HUES64 (cell line): ENCODE data around the gene RAB11FIP4.

Experiments used
- H3K27ac ChIP-seq: 2 replicates; pipeline ENCODE4 v1.7.0; 2013; ENCODE audit warnings: low read depth, low read length, inconsistent platforms
- H3K27me3 ChIP-seq: 2 replicates; pipeline ENCODE4 v1.6.1; 2013; ENCODE audit warnings: mild to moderate bottlenecking, low read length; ENCODE audit not compliant: insufficient read depth
- H3K36me3 ChIP-seq: 2 replicates; pipeline ENCODE4 v1.6.1; 2013; ENCODE audit warnings: mild to moderate bottlenecking, low read length; ENCODE audit not compliant: insufficient read depth
- H3K4me1 ChIP-seq: 2 replicates; pipeline ENCODE4 v1.6.1; 2013; ENCODE audit warnings: mild to moderate bottlenecking, low read length, moderate library complexity; ENCODE audit not compliant: insufficient read depth
- H3K4me3 ChIP-seq: 2 replicates; pipeline ENCODE4 v1.5.1; 2013; ENCODE audit warnings: mild to moderate bottlenecking, low read length, moderate library complexity
- H3K9ac ChIP-seq: 2 replicates; pipeline ENCODE4 v1.6.1; 2013; ENCODE audit warnings: mild to moderate bottlenecking, low read depth, low read length
- H3K9me3 ChIP-seq: 2 replicates; pipeline ENCODE4 v1.6.1; 2013; ENCODE audit warnings: low read depth, low read length; ENCODE audit not compliant: insufficient read depth
- WGBS: fragments of 150-250, 120-280 bp; methylation state at CpG from one replicate; pipeline ENCODE4 v1.1.7; 2013; ENCODE audit warnings: missing lambda C conversion rate; 5-methylcytosine and 5-hydroxymethylcytosine counted together

The RAB11FIP4 gene

GRCh38 chr17:31481783-31482081 lies 90.3 kb downstream of the RAB11FIP4 start:
- Histone ChIP-seq H3K4me1 (no peaks in the 10 kb centered on the region), H3K9me3 (no peaks in the 10 kb centered on the region), H3K9ac (no peak overlapping the region), H3K27me3 (no peaks in the 10 kb centered on the region), H3K36me3 (no peaks in the 10 kb centered on the region), H3K27ac (no peak overlapping the region), H3K4me3 (no peak overlapping the region)
- WGBS, result 89% methylated on average over 4 of the region's 4 CpGs

GRCh38 chr17:31484821-31485220 lies 93.3 kb downstream of the RAB11FIP4 start:
- no peaks in the 10 kb centered on the region for H3K36me3 ChIP-seq
- H3K4me1 ChIP-seq, result peaks cover 12% of the 10 kb centered on the region
- H3K9me3 ChIP-seq, result no peaks in the 10 kb centered on the region
- no peak overlapping the region for H3K9ac ChIP-seq
- H3K4me3 ChIP-seq, result no peak overlapping the region
- H3K27me3 ChIP-seq, result peaks cover 14% of the 10 kb centered on the region
- WGBS, result 95% methylated on average over 4 of the region's 4 CpGs
- no peak overlapping the region for H3K27ac ChIP-seq

GRCh38 chr17:31486351-31487062 lies 95.0 kb downstream of the RAB11FIP4 start:
- H3K4me1 ChIP-seq, result peaks cover 23% of the 10 kb centered on the region
- H3K27ac ChIP-seq, result no peak overlapping the region
- peaks cover 14% of the 10 kb centered on the region for H3K27me3 ChIP-seq
- WGBS, result 89% methylated on average over 9 of the region's 9 CpGs
- no peak overlapping the region for H3K9ac ChIP-seq
- H3K36me3 ChIP-seq, result no peaks in the 10 kb centered on the region
- no peak overlapping the region for H3K4me3 ChIP-seq
- no peaks in the 10 kb centered on the region for H3K9me3 ChIP-seq

DNA sequence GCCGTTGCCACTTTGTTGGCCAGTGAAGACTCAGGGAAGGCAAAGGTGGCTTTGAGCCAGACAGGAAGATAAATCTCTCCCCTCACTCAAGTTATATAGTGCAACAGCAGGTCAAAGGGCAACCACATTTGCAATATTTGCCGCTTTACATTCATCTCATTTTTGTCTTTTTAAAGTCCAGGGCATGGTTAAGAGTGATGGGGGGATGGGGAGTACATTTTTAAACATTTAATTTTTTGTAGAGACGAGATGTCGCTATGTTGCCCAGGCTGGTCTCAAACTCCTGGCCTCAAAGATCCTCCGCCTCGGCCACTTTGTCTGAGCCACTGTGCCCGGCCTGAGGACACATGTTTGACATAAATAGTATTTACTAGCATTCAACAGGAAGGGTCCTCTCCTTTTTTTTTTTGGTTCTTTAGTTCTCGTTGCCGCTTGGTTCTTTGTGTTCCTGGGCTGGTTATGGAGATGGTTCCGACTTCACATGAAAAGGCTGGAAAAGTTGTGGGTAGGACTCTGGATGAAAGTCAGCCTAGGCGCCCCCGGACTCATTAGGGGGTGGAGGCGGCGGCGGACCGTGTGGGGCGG lies 95.7 kb downstream of the RAB11FIP4 start:
- 37% methylated on average over 17 of the region's 17 CpGs for WGBS
- peak overlapping the region; percentile 75 for H3K9ac ChIP-seq
- no peaks in the 10 kb centered on the region for H3K9me3 ChIP-seq
- peaks cover 14% of the 10 kb centered on the region for H3K27me3 ChIP-seq
- H3K27ac ChIP-seq, result peak overlapping the region; percentile 65
- H3K36me3 ChIP-seq, result no peaks in the 10 kb centered on the region
- peak overlapping the region; percentile 63 for H3K4me3 ChIP-seq
- peaks cover 23% of the 10 kb centered on the region for H3K4me1 ChIP-seq

DNA sequence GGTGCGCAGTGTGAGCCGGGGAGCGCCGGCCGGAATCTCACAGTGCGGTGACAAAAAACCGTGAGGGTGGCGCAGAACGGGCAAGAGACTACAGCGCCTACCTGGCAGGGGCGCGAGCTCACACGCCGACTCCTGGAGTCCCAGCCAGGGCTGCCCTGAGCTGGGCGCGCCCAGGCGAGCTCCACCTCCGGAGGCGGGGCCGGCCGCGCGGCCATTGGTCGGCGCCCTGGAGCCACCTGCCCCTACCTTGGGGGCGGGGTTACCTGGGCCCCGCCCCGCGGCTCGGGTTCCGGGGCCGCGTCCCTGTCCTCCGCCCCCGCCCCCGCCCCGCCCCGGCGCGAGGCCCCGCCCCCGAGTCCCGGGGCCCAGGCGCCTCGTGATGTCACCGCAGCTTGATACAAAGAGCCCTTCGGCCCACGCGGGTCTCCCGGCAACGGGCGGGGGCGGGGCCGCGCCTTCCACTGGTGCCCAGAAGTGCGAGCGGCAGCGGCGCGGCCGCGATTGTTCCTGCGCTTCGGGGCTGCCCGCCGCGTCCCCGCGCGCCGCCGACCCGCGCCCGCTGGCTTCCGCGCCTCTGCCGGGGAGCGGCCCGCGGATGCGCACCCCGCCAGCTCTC lies 96.3 kb downstream of the RAB11FIP4 start:
- peak overlapping the region; percentile 72 for H3K4me3 ChIP-seq
- WGBS, result under 1% methylated on average over 83 of the region's 83 CpGs
- no peaks in the 10 kb centered on the region for H3K9me3 ChIP-seq
- no peaks in the 10 kb centered on the region for H3K36me3 ChIP-seq
- peaks cover 14% of the 10 kb centered on the region for H3K27me3 ChIP-seq
- H3K27ac ChIP-seq, result peak overlapping the region; percentile 65
- peaks cover 23% of the 10 kb centered on the region for H3K4me1 ChIP-seq
- peak overlapping the region; percentile 76 for H3K9ac ChIP-seq

- H3K36me3 ChIP-seq, result no peaks in the 10 kb centered on the region
- H3K27ac ChIP-seq, result no peak overlapping the region
- WGBS, result 2% methylated on average over 62 of the region's 62 CpGs
- peaks cover 23% of the 10 kb centered on the region for H3K4me1 ChIP-seq
- no peaks in the 10 kb centered on the region for H3K9me3 ChIP-seq
- peaks cover 14% of the 10 kb centered on the region for H3K27me3 ChIP-seq
- peak overlapping the region; percentile 72 for H3K4me3 ChIP-seq
- peak overlapping the region; percentile 76 for H3K9ac ChIP-seq
These were observed 96.9 kb downstream of the RAB11FIP4 start for GRCh38 chr17:31488264-31488981.

- 17% methylated on average over 4 of the region's 4 CpGs for WGBS
- Histone ChIP-seq H3K9me3 (no peaks in the 10 kb centered on the region), H3K9ac (peak overlapping the region; percentile 76), H3K4me3 (peak overlapping the region; percentile 72), H3K36me3 (no peaks in the 10 kb centered on the region), H3K27ac (no peak overlapping the region; the same call in 1 of the 2 replicates), H3K4me1 (peaks cover 23% of the 10 kb centered on the region), H3K27me3 (peaks cover 14% of the 10 kb centered on the region)
These were observed 97.5 kb downstream of the RAB11FIP4 start for GRCh38 chr17:31488982-31489294.

DNA sequence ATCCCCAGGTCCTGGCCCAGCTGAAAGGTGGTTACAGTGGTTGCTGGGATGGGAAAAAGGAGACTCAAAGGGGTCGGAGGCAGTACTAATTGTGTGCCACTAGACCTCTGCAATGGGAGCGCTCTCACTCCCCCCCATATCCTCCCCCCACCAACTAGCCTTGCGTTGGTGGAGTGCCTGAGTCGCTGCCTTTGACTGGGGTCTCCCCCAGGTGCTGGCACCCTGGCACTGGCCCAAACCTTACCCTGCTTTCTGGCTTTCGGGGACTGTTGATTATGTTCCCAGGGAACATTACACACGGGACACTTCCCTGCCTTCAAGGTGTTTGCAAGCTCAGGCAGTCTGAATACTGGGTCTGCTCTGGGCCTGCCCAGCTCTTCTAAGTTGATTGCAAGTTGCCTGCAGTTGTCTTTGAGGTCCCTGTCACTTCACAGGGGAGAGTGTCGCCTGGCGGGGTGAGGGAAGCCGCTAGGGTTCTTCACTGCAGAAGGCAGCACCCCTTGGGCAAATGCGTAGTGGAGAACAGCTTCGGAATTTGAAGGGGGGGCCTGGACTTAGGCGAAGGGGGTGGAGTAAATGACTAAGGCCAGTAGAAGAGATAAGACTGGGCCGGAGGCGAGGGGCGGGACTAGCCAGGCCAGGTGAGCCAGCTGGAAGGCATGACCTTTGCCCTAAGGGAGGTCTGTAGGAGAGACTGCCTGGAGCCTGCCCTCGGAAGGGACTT lies 98.0 kb downstream of the RAB11FIP4 start:
- no peaks in the 10 kb centered on the region for H3K9me3 ChIP-seq
- H3K27ac ChIP-seq, result peak overlapping the region; percentile 24; the same call in 1 of the 2 replicates
- H3K4me3 ChIP-seq, result peak overlapping the region; percentile 72
- peak overlapping the region; percentile 9; the same call in 1 of the 2 replicates for H3K9ac ChIP-seq
- 34% methylated on average over 16 of the region's 16 CpGs for WGBS
- no peaks in the 10 kb centered on the region for H3K36me3 ChIP-seq
- H3K4me1 ChIP-seq, result peaks cover 23% of the 10 kb centered on the region
- peaks cover 14% of the 10 kb centered on the region for H3K27me3 ChIP-seq

DNA sequence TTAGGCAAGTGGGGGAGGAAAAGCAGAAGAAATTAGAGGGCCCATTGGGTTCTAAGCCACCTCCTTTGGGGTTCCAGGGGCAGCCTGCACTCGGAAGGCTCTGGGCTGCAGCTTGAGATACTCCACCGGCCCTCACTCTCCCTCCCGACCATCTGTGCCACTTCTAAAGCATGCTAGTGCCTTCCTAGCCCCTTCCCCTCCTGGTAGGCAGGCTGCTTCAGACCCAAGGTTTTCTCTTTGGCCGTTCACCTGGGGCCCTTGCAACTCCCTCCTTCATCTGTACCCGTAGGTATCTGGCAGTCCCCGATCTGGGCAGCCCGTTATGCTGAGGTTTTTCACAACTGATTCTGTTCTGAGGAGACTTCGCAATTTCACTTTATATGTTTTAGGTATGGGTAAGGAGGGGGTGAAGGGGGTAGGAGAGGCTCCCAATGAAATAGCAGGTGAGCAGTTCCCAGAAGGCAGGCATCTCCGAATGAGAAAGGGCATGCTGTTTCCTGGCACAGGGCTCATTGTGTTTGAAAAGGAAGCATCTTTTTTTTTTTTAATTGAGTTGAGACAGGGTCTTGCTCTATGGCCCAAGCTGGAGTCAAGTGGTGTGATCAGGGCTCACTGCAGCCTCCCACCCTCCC lies 98.7 kb downstream of the RAB11FIP4 start:
- 59% methylated on average over 9 of the region's 9 CpGs for WGBS
- H3K4me1 ChIP-seq, result peaks cover 25% of the 10 kb centered on the region
- H3K4me3 ChIP-seq, result peak overlapping the region; percentile 72
- H3K9ac ChIP-seq, result no peak overlapping the region
- H3K27me3 ChIP-seq, result peaks cover 14% of the 10 kb centered on the region
- H3K9me3 ChIP-seq, result no peaks in the 10 kb centered on the region
- no peaks in the 10 kb centered on the region for H3K36me3 ChIP-seq
- H3K27ac ChIP-seq, result peak overlapping the region; percentile 62; the same call in 1 of the 2 replicates

DNA sequence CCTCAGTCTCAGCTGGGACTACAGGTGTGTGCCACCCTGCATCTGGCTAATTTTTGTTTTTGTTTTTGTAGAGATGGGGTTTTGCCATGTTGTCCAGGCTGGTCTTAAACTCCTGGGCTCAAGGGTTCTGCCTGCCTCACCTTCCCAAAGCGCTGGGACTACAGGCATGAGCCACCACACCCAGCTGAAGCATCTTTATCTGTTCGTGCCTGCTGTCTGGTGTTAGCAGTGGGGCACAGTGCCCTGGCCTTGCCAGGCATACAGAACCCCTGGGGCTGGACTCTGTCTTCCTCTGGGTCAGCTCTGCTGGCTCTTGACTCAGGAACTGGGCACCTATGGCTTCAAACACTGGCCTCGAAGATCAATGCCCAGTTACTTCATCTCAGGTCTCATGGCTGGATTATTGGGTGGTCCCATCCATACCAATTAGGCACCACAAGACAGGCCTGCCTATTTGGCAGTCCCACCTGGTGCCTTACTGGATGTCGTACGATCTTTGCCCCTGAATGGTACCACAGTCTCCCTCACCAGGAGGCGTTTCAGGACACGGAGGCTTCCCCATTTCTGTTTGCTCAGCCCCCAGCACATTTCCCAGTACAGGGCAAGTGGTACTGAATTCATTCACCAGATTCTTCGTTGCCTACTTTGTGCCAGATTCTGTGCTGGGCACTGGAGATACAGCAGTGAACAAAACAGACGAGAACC lies 99.3 kb downstream of the RAB11FIP4 start:
- no peaks in the 10 kb centered on the region for H3K36me3 ChIP-seq
- no peak overlapping the region for H3K4me3 ChIP-seq
- H3K9me3 ChIP-seq, result no peaks in the 10 kb centered on the region
- H3K27ac ChIP-seq, result no peak overlapping the region
- WGBS, result 89% methylated on average over 9 of the region's 9 CpGs
- H3K27me3 ChIP-seq, result peaks cover 14% of the 10 kb centered on the region
- peaks cover 25% of the 10 kb centered on the region for H3K4me1 ChIP-seq
- no peak overlapping the region for H3K9ac ChIP-seq
